SU-DHL-6 (cell line): ENCODE data around the gene NTM.
"Not testable (repeated sequence)": the region's sequence is repeated elsewhere in the genome, so short reads cannot be mapped to it uniquely, and the experiment has no call there.

Source experiments
- H2AFZ ChIP-seq: fragments of 200-600 bp; sonication (generic); 2 replicates; pipeline ENCODE4 v1.6.1; 2014; ENCODE audit warnings: low read depth, mild to moderate bottlenecking, moderate library complexity, mixed read lengths, antibody characterized with exemption, low read length; ENCODE audit not compliant: severe bottlenecking
- H3F3A ChIP-seq: fragments of 200-600 bp; shearing (Covaris generic); 2 replicates; pipeline ENCODE4 v1.6.0; 2016; ENCODE audit warnings: antibody characterized with exemption, mild to moderate bottlenecking; ENCODE audit not compliant: insufficient read depth
- H3K27ac ChIP-seq: fragments of 200-600 bp; sonication (generic); 2 replicates; pipeline ENCODE4 v1.5.1; 2016; ENCODE audit warnings: low read depth, mild to moderate bottlenecking, low read length, moderate library complexity, mixed read lengths
- H3K27me3 ChIP-seq: fragments of 200-600 bp; sonication (generic), shearing (Covaris generic); 2 replicates; pipeline ENCODE4 v1.6.0; 2014; ENCODE audit warnings: mild to moderate bottlenecking, low read length
- H3K36me3 ChIP-seq: fragments of 200-600 bp; sonication (generic); 2 replicates; pipeline ENCODE4 v1.6.1; 2014; ENCODE audit warnings: mild to moderate bottlenecking, low read length, mixed read lengths
- H3K4me2 ChIP-seq: fragments of 300-600, 200-600 bp; shearing (Covaris generic), sonication (generic); 2 replicates; pipeline ENCODE4 v1.6.0; 2014; ENCODE audit warnings: low read length, low read depth, mild to moderate bottlenecking; ENCODE audit not compliant: poor library complexity, severe bottlenecking
- H3K4me3 ChIP-seq: fragments of 200-600 bp; sonication (generic); 2 replicates; pipeline ENCODE4 v1.5.1; 2014; ENCODE audit warnings: antibody characterized with exemption, low read length, mild to moderate bottlenecking, mixed read lengths; ENCODE audit not compliant: insufficient read depth, poor library complexity, severe bottlenecking
- H3K79me2 ChIP-seq: fragments of 200-600 bp; sonication (generic); 2 replicates; pipeline ENCODE4 v1.6.1; 2014; ENCODE audit warnings: mild to moderate bottlenecking, low read length, moderate library complexity; ENCODE audit not compliant: insufficient read depth
- H3K9ac ChIP-seq: fragments of 200-600 bp; sonication (generic); 2 replicates; pipeline ENCODE4 v1.7.0; 2014; ENCODE audit warnings: mild to moderate bottlenecking, low read length
- H3K9me2 ChIP-seq: fragments of 200-600 bp; sonication (generic); replicated peaks from 2 replicates; pipeline ENCODE4 v1.6.1; 2014; ENCODE audit warnings: low read length; ENCODE audit not compliant: insufficient read depth
- H3K9me3 ChIP-seq: fragments of 200-600 bp; sonication (generic); 2 replicates; pipeline ENCODE4 v1.6.1; 2014; ENCODE audit warnings: low read length, mixed read lengths; ENCODE audit not compliant: insufficient read depth
- H4K20me1 ChIP-seq: fragments of 200-600 bp; sonication (generic); 2 replicates; pipeline ENCODE4 v1.6.1; 2014; ENCODE audit warnings: low read depth, mild to moderate bottlenecking, antibody characterized with exemption, low read length, moderate library complexity, mixed read lengths
- CTCF ChIP-seq: fragments of 200-600 bp; sonication (generic); IDR thresholded peaks from one replicate; pipeline ENCODE4 v1.5.1; 2017; ENCODE audit warnings: antibody characterized with exemption, mild to moderate bottlenecking, low read length, moderate library complexity; ENCODE audit not compliant: insufficient read depth, poor library complexity, severe bottlenecking
- EZH2phosphoT487 ChIP-seq: fragments of 200-600 bp; sonication (generic), shearing (Covaris generic); conservative IDR thresholded peaks from 2 replicates; pipeline ENCODE4 v1.6.1; 2018; ENCODE audit warnings: mild to moderate bottlenecking, antibody characterized with exemption, low read length, moderate library complexity, mixed read lengths

The NTM gene

GRCh38 chr11:131909426-131910177, 539.2 kb downstream of the NTM start:
- Histone ChIP-seq H3K36me3 (no peaks in the 10 kb centered on the region), H3K4me2 (no peak overlapping the region), H3F3A (no peaks in the 10 kb centered on the region), H3K4me3 (no peak overlapping the region), H3K79me2 (no peaks in the 10 kb centered on the region), H4K20me1 (no peaks in the 10 kb centered on the region), H3K9me2 (no peaks in the 10 kb centered on the region), H2AFZ (no peak overlapping the region), H3K9me3 (no peaks in the 10 kb centered on the region), H3K9ac (no peak overlapping the region), H3K27me3 (no peaks in the 10 kb centered on the region), H3K27ac (no peak overlapping the region)
- TF ChIP-seq EZH2phosphoT487 = no peak
- no peak for TF ChIP-seq CTCF

- H3F3A ChIP-seq = no peaks in the 10 kb centered on the region
- no peak overlapping the region for H3K9ac ChIP-seq
- no peaks in the 10 kb centered on the region for H3K9me3 ChIP-seq
- H3K9me2 ChIP-seq = no peaks in the 10 kb centered on the region
- H3K27ac ChIP-seq = no peak overlapping the region
- no peak overlapping the region for H2AFZ ChIP-seq
- H3K4me3 ChIP-seq = no peak overlapping the region
- TF ChIP-seq CTCF (no peak), EZH2phosphoT487 (no peak)
- H3K4me2 ChIP-seq = no peak overlapping the region
- H3K27me3 ChIP-seq = no peaks in the 10 kb centered on the region
- no peaks in the 10 kb centered on the region for H3K36me3 ChIP-seq
- no peaks in the 10 kb centered on the region for H3K79me2 ChIP-seq
- no peaks in the 10 kb centered on the region for H4K20me1 ChIP-seq
Measured at GRCh38 chr11:131910178-131910522, 539.7 kb downstream of the NTM start.

GRCh38 chr11:131910523-131911387, 540.3 kb downstream of the NTM start:
- no peaks in the 10 kb centered on the region for H3K27me3 ChIP-seq
- H3K9me3 ChIP-seq = no peaks in the 10 kb centered on the region
- H4K20me1 ChIP-seq = no peaks in the 10 kb centered on the region
- H3K36me3 ChIP-seq = no peaks in the 10 kb centered on the region
- TF ChIP-seq EZH2phosphoT487 = no peak
- no peak overlapping the region for H3K4me3 ChIP-seq
- no peak overlapping the region for H3K27ac ChIP-seq
- H3F3A ChIP-seq = no peaks in the 10 kb centered on the region
- no peak overlapping the region for H3K9ac ChIP-seq
- no peaks in the 10 kb centered on the region for H3K79me2 ChIP-seq
- H2AFZ ChIP-seq = no peak overlapping the region
- no peaks in the 10 kb centered on the region for H3K9me2 ChIP-seq
- no peak overlapping the region for H3K4me2 ChIP-seq

- H4K20me1 ChIP-seq, H3F3A ChIP-seq, H3K9me3 ChIP-seq, H3K4me3 ChIP-seq, H2AFZ ChIP-seq, H3K27ac ChIP-seq, H3K36me3 ChIP-seq, H3K9ac ChIP-seq, H3K27me3 ChIP-seq, H3K9me2 ChIP-seq, H3K4me2 ChIP-seq, H3K79me2 ChIP-seq: not testable (repeated sequence)
Measured at GRCh38 chr11:131911388-131912032, 541.1 kb downstream of the NTM start.
